DOHH2 (cell line): ENCODE data around the gene RPS6KA2.

Experiments used
- H3F3A ChIP-seq: fragments of 200-600 bp; sonication (generic), shearing (Covaris generic); 2 replicates; pipeline ENCODE4 v1.6.0; 2016; ENCODE audit warnings: antibody characterized with exemption, mild to moderate bottlenecking; ENCODE audit not compliant: control insufficient read depth, insufficient read depth
- H3K27ac ChIP-seq: fragments of 200-600 bp; sonication (generic); 2 replicates; pipeline ENCODE4 v1.5.1; 2014; ENCODE audit warnings: low read depth, mild to moderate bottlenecking, low read length, moderate library complexity
- H3K27me3 ChIP-seq: fragments of 200-600 bp; sonication (generic); 2 replicates; pipeline ENCODE4 v1.6.1; 2014; ENCODE audit warnings: mild to moderate bottlenecking, low read length, mixed read lengths; ENCODE audit not compliant: control insufficient read depth
- H3K36me3 ChIP-seq: fragments of 200-600 bp; sonication (generic); 2 replicates; pipeline ENCODE4 v1.6.1; 2014; ENCODE audit warnings: mild to moderate bottlenecking, low read length, moderate library complexity, mixed read lengths; ENCODE audit not compliant: control insufficient read depth
- H3K4me1 ChIP-seq: fragments of 200-600 bp; sonication (generic); 2 replicates; pipeline ENCODE4 v1.6.1; 2014; ENCODE audit warnings: mild to moderate bottlenecking, low read length, mixed read lengths; ENCODE audit not compliant: control insufficient read depth
- H3K4me2 ChIP-seq: fragments of 200-600 bp; sonication (generic); 2 replicates; pipeline ENCODE4 v1.6.0; 2014; ENCODE audit warnings: mild to moderate bottlenecking, low read length, moderate library complexity
- H3K4me3 ChIP-seq: fragments of 200-600 bp; sonication (generic); 2 replicates; pipeline ENCODE4 v1.5.1; 2014; ENCODE audit warnings: mild to moderate bottlenecking, low read length, mixed read lengths
- H3K79me2 ChIP-seq: fragments of 200-600 bp; sonication (generic); 2 replicates; pipeline ENCODE4 v1.6.1; 2014; ENCODE audit warnings: mild to moderate bottlenecking, low read length, mixed read lengths; ENCODE audit not compliant: control insufficient read depth
- H3K9me2 ChIP-seq: fragments of 200-600 bp; sonication (generic); replicated peaks from 2 replicates; pipeline ENCODE4 v1.6.1; 2014; ENCODE audit warnings: mild to moderate bottlenecking, low read length, mixed read lengths; ENCODE audit not compliant: control insufficient read depth
- H3K9me3 ChIP-seq: fragments of 200-600 bp; sonication (generic); 2 replicates; pipeline ENCODE4 v1.6.1; 2014; ENCODE audit warnings: antibody characterized with exemption, low read length, mixed read lengths; ENCODE audit not compliant: control insufficient read depth, insufficient read depth
- H4K20me1 ChIP-seq: fragments of 200-600 bp; sonication (generic); 2 replicates; pipeline ENCODE4 v1.6.0; 2014; ENCODE audit warnings: low read depth, mild to moderate bottlenecking, antibody characterized with exemption, low read length, moderate library complexity; ENCODE audit not compliant: control insufficient read depth, insufficient read depth
- CTCF ChIP-seq: fragments of 200-600 bp; sonication (generic); IDR thresholded peaks from one replicate; pipeline ENCODE4 v1.5.1; 2014; ENCODE audit warnings: antibody characterized with exemption, mild to moderate bottlenecking, low read depth, low read length; ENCODE audit not compliant: poor library complexity, severe bottlenecking
- EZH2phosphoT487 ChIP-seq: fragments of 200-600 bp; sonication (generic); IDR thresholded peaks from 2 replicates; pipeline ENCODE4 v1.6.1; 2017; ENCODE audit warnings: borderline replicate concordance, mild to moderate bottlenecking, antibody characterized with exemption, low read length, moderate library complexity, mixed read lengths

RPS6KA2 gene

DNA sequence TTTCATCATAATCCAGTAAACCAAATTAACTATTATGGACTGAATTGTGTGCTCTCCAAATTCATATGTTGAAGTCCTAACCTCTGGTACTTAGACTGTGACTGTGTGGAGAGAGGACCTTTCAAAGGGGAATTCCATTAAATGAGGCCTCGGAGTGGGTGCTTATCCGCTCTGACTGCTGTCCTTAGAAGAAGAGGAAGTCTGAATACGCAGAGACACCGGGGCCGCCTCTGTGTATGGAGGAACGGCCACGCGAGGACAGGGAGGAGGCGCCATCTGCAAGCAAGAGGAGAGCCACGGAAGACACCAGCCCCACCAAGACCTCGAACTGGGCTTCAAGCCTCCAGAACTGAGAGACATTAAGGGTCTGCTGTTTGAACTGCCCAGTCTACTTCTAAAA is 35.6 kb upstream of the RPS6KA2 start:
- H3K27me3 ChIP-seq, result peaks cover 9% of the 10 kb centered on the region
- H3K79me2 ChIP-seq, result no peaks in the 10 kb centered on the region
- H3K4me3 ChIP-seq, result no peak overlapping the region
- H3K36me3 ChIP-seq, result no peaks in the 10 kb centered on the region
- H3K4me1 ChIP-seq, result 0 out of 2 replicates have a peak, but pooled peaks cover 5% of the 10 kb centered on the region
- no peaks in the 10 kb centered on the region for H3K9me2 ChIP-seq
- no peak for TF ChIP-seq EZH2phosphoT487
- no peaks in the 10 kb centered on the region for H3K9me3 ChIP-seq
- H3K27ac ChIP-seq, result no peak overlapping the region
- H3K4me2 ChIP-seq, result no peak overlapping the region
- H3F3A ChIP-seq, result no peaks in the 10 kb centered on the region
- no peaks in the 10 kb centered on the region for H4K20me1 ChIP-seq

DNA sequence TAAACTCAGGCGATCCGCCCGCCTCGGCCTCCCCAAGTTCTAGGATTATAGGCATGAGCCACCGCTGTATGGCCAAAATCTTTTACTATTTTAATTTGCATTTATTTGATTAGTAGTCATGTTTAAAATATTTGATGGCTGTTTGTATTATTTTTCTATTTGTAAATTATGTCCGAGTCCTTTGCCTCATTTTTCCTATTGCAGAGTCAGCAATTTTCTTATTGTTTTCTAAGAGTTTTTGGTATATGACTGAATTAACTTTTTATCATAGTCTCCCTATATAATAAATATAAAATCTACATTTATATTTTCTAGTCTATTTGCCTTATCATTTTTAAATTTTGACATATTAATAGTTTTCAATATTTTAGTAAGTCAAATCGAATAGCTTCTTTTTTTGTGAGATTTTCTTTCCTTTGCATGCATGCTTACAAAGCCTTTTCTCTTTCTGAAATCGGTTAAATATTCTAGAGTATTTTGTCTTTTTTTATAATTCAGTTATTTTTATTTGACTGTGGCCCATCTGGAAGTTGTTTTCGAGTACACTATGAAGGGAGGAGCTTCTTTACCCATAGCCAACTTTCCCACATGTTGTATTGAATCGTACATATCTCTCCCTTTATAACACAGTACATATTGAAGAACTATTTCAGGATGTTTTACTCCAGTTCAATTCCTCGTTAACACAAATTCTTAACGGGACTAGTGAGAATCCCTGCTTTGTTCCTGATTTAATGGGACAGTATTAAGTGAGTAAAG is 34.5 kb upstream of the RPS6KA2 start:
- Histone ChIP-seq H3K27me3 (0 out of 2 replicates have a peak, but pooled peaks cover 5% of the 10 kb centered on the region), H3K9me3 (no peaks in the 10 kb centered on the region), H3K36me3 (no peaks in the 10 kb centered on the region), H3K4me3 (no peak overlapping the region), H4K20me1 (no peaks in the 10 kb centered on the region), H3K4me1 (0 out of 2 replicates have a peak, but pooled peaks cover 5% of the 10 kb centered on the region), H3K27ac (no peak overlapping the region), H3K4me2 (no peak overlapping the region), H3K9me2 (no peaks in the 10 kb centered on the region), H3F3A (no peaks in the 10 kb centered on the region), H3K79me2 (no peaks in the 10 kb centered on the region)
- TF ChIP-seq EZH2phosphoT487, result no peak
- TF ChIP-seq CTCF, result no peak

DNA sequence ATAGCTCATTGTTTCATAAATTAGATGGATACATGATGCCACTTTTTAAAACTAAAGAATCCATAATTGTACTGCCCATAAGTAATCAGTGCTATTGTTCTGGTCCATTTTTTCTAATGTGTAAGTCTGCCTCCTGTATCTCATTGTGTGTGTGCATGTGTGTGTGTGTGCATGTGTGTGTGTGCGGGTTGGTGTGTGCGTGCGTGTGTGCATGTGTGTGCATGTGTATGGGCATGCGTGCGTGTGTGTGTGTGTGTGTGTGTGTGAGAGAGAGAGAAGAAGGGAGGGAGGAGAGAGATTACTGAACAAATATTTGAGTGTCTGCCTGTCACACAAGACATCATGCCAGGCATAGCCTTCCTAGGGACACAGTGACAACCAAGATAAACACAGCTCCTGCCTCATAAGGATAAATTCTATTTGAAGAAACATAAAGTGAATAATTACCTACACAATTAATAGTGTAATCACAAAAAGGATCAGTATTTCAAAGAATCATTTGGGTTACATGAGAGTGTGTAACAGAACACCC is 33.2 kb upstream of the RPS6KA2 start:
- no peak overlapping the region for H3K27ac ChIP-seq
- no peaks in the 10 kb centered on the region for H3K9me3 ChIP-seq
- H3K27me3 ChIP-seq, result no peaks in the 10 kb centered on the region
- no peak for TF ChIP-seq EZH2phosphoT487
- no peak for TF ChIP-seq CTCF
- H3K36me3 ChIP-seq, result no peaks in the 10 kb centered on the region
- H3K4me2 ChIP-seq, result no peak overlapping the region
- 0 out of 2 replicates have a peak, but pooled peaks cover 5% of the 10 kb centered on the region for H3K4me1 ChIP-seq
- no peaks in the 10 kb centered on the region for H4K20me1 ChIP-seq
- H3K79me2 ChIP-seq, result no peaks in the 10 kb centered on the region
- H3K4me3 ChIP-seq, result no peak overlapping the region
- no peaks in the 10 kb centered on the region for H3K9me2 ChIP-seq
- no peaks in the 10 kb centered on the region for H3F3A ChIP-seq

- Histone ChIP-seq H3K9me2 (no peaks in the 10 kb centered on the region), H3K4me2 (no peak overlapping the region), H3K4me3 (no peak overlapping the region), H3K36me3 (no peaks in the 10 kb centered on the region), H3K9me3 (no peaks in the 10 kb centered on the region), H3K4me1 (0 out of 2 replicates have a peak, but pooled peaks cover 5% of the 10 kb centered on the region), H3K79me2 (no peaks in the 10 kb centered on the region), H3K27me3 (no peaks in the 10 kb centered on the region), H4K20me1 (no peaks in the 10 kb centered on the region), H3F3A (no peaks in the 10 kb centered on the region), H3K27ac (no peak overlapping the region)
- TF ChIP-seq CTCF (no peak), EZH2phosphoT487 (no peak)
Observed at GRCh38 chr6:166659581-166659980, 32.5 kb upstream of the RPS6KA2 start.
